ENCODE measurements around the gene AMELY. TPM values are rescaled to one million over a fixed set of nuclear protein-coding genes. Genes with fewer than 3 reads are reported as not detected.
"Not testable (repeated sequence)": the region's sequence is repeated elsewhere in the genome, so short reads cannot be mapped to it uniquely, and the experiment has no call there.

AMELY gene
- total RNA-seq, 1 experiment from 2014 or later = not detected

DNA sequence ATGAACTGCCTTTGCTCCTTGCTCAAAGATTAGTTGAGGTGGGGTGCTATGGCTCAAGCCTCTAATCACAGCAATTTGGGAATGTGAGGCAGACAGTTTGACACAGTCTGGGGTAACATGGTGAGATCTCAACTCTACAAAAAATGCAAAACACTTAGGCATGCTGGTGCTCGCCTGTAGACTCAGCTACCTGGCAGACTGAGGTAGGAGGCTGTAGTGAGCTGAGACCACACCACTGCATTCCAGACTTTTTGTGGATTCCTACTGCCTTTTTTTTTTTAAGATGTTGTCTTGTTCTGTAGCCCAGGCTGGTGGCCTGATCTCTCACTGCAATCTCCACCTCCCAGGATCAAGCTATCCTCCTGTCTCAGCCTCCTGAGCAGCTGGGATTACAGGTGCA is 4.0 kb downstream of the AMELY start:
- H3K27me3 Mint-ChIP-seq (ENCODE audit: low read depth) = no peaks in the 10 kb centered on the region
- H3K9me3 Mint-ChIP-seq = no peaks in the 10 kb centered on the region
- Histone ChIP-seq H3K9ac (ENCODE audit: extremely low read depth, insufficient read length, low read length) (no peak overlapping the region), H2AFZ (ENCODE audit: low read length) (no peak overlapping the region), H3K23ac (ENCODE audit: insufficient read length, low read depth, low read length) (no peak overlapping the region), H3K79me1 (ENCODE audit: insufficient read depth, low read depth, low read length, poor library complexity, severe bottlenecking) (no peaks in the 10 kb centered on the region), H2BK12ac (ENCODE audit: insufficient read length, low read depth, low read length) (no peak overlapping the region), H3K4me2 (ENCODE audit: insufficient read depth, insufficient read length, low read length) (no peak overlapping the region), H3K56ac (ENCODE audit: insufficient read length, low read depth, low read length) (no peak overlapping the region), H3K14ac (ENCODE audit: insufficient read depth, low read length) (no peak overlapping the region), H4K8ac (replicated peaks; ENCODE audit: insufficient read length, low read depth, low read length) (no peak overlapping the region), H3K79me2 (ENCODE audit: insufficient read depth, low read length) (no peaks in the 10 kb centered on the region), H4K91ac (ENCODE audit: insufficient read length, low read depth, low read length) (no peak overlapping the region), H3K23me2 (ENCODE audit: insufficient read length, low read depth, low read length, poor library complexity, severe bottlenecking) (no peaks in the 10 kb centered on the region), H2BK120ac (ENCODE audit: low read depth, low read length, poor library complexity, severe bottlenecking) (no peak overlapping the region), H3K9me3 (ENCODE audit: control insufficient read depth, low read depth, low read length) (no peaks in the 10 kb centered on the region), H4K20me1 (ENCODE audit: control insufficient read depth, insufficient read depth, insufficient read length) (no peaks in the 10 kb centered on the region), H3K4ac (ENCODE audit: low read depth, low read length) (no peak overlapping the region), H2BK15ac (ENCODE audit: low read depth, low read length) (no peak overlapping the region), H2BK20ac (ENCODE audit: low read depth, low read length, poor library complexity, severe bottlenecking) (no peak overlapping the region), H3K27ac (ENCODE audit: insufficient read length, low read depth, low read length) (no peak overlapping the region), H4K5ac (ENCODE audit: insufficient read length, low read depth, low read length) (no peak overlapping the region), H2AK5ac (ENCODE audit: insufficient read length, low read length) (no peak overlapping the region), H3K18ac (ENCODE audit: insufficient read length, low read depth, low read length) (no peak overlapping the region), H2BK5ac (ENCODE audit: insufficient read length, low read length) (no peak overlapping the region), H3K27me3 (ENCODE audit: insufficient read depth, low read length) (no peaks in the 10 kb centered on the region), H3K4me1 (ENCODE audit: insufficient read depth, low read length) (no peaks in the 10 kb centered on the region), H3T11ph (ENCODE audit: low read length) (no peak overlapping the region)
- H3K4me1 Mint-ChIP-seq = no peaks in the 10 kb centered on the region
- no peak for DNase-seq
- TF ChIP-seq, protein P1, sequence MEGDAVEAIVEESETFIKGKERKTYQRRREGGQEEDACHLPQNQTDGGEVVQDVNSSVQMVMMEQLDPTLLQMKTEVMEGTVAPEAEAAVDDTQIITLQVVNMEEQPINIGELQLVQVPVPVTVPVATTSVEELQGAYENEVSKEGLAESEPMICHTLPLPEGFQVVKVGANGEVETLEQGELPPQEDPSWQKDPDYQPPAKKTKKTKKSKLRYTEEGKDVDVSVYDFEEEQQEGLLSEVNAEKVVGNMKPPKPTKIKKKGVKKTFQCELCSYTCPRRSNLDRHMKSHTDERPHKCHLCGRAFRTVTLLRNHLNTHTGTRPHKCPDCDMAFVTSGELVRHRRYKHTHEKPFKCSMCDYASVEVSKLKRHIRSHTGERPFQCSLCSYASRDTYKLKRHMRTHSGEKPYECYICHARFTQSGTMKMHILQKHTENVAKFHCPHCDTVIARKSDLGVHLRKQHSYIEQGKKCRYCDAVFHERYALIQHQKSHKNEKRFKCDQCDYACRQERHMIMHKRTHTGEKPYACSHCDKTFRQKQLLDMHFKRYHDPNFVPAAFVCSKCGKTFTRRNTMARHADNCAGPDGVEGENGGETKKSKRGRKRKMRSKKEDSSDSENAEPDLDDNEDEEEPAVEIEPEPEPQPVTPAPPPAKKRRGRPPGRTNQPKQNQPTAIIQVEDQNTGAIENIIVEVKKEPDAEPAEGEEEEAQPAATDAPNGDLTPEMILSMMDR (conservative IDR thresholded peaks at IDR 0.05) = no peak
- H3K27ac Mint-ChIP-seq = no peak overlapping the region
- H3K4me3 Mint-ChIP-seq = no peak overlapping the region
- WGBS (ENCODE audit: extremely low coverage, insufficient read length, low lambda C conversion rate) = no CpG with 5 or more reads among the region's 1 CpG
- no peaks in the 10 kb centered on the region for H3K36me3 Mint-ChIP-seq (ENCODE audit: insufficient read depth in 1 of 3, low read depth in 3 of 3)

DNA sequence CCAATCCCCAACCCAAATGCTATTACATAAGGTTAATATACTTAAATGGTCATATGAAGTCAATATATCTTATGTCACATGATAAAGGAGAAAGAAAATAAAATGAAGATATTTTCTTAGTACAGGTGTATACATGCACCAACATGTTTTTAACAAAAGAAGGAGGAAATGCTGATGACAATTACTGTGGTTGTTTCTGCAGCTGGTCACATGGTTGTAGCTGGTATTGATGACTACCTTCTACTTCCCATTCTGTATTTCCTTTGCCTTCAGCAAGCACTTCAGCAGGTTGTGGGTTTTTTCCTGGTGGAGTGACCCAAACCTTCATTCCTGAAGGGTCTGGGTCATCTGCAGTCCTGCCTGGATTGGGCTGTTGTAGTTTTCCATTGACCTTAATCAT is 9.4 kb downstream of the AMELY start:
- not testable (repeated sequence) for H2BK5ac ChIP-seq (ENCODE audit: insufficient read length, low read length); H3K79me2 ChIP-seq (ENCODE audit: insufficient read depth, low read length); H3K79me1 ChIP-seq (ENCODE audit: insufficient read depth, low read depth, low read length, poor library complexity, severe bottlenecking); H3K27me3 Mint-ChIP-seq (ENCODE audit: low read depth); H3K4ac ChIP-seq (ENCODE audit: low read depth, low read length); H3K27me3 ChIP-seq (ENCODE audit: insufficient read depth, low read length); H2AFZ ChIP-seq (ENCODE audit: low read length); H3K56ac ChIP-seq (ENCODE audit: insufficient read length, low read depth, low read length); H3K14ac ChIP-seq (ENCODE audit: insufficient read depth, low read length); H2BK12ac ChIP-seq (ENCODE audit: insufficient read length, low read depth, low read length); H3K18ac ChIP-seq (ENCODE audit: insufficient read length, low read depth, low read length); H4K5ac ChIP-seq (ENCODE audit: insufficient read length, low read depth, low read length); H3K4me3 Mint-ChIP-seq; H4K20me1 ChIP-seq (ENCODE audit: control insufficient read depth, insufficient read depth, insufficient read length); H3K23me2 ChIP-seq (ENCODE audit: insufficient read length, low read depth, low read length, poor library complexity, severe bottlenecking); H3K4me1 ChIP-seq (ENCODE audit: insufficient read depth, low read length); H4K8ac ChIP-seq (replicated peaks; ENCODE audit: insufficient read length, low read depth, low read length); H2BK15ac ChIP-seq (ENCODE audit: low read depth, low read length); DNase-seq; H3K9ac ChIP-seq (ENCODE audit: extremely low read depth, insufficient read length, low read length); H3K9me3 ChIP-seq (ENCODE audit: control insufficient read depth, low read depth, low read length); H3K23ac ChIP-seq (ENCODE audit: insufficient read length, low read depth, low read length); H2BK120ac ChIP-seq (ENCODE audit: low read depth, low read length, poor library complexity, severe bottlenecking); H3K4me2 ChIP-seq (ENCODE audit: insufficient read depth, insufficient read length, low read length); H2AK5ac ChIP-seq (ENCODE audit: insufficient read length, low read length); H3K27ac Mint-ChIP-seq; H3T11ph ChIP-seq (ENCODE audit: low read length); H4K91ac ChIP-seq (ENCODE audit: insufficient read length, low read depth, low read length); H2BK20ac ChIP-seq (ENCODE audit: low read depth, low read length, poor library complexity, severe bottlenecking); H3K27ac ChIP-seq (ENCODE audit: insufficient read length, low read depth, low read length); H3K4me1 Mint-ChIP-seq; H3K9me3 Mint-ChIP-seq; H3K36me3 Mint-ChIP-seq (ENCODE audit: insufficient read depth in 1 of 3, low read depth in 3 of 3)

Data from H9 (cell line).